HCT116 (cell line): Measurements from ENCODE around the gene EIF3B. TPM values are rescaled to one million over a fixed set of nuclear protein-coding genes. Genes with fewer than 3 reads are reported as not detected.

ENCODE experiments used
- ATAC-seq: fragments of 200-7000 bp; cut with Tn5 transposase; 2 replicates; pipeline ENCODE4 v1.9.1; 2020; ENCODE audit warnings: mild to moderate bottlenecking, moderate library complexity
- BruUV-seq: library from RNA; stranded (reverse); fragments of 400-500 nt; replicated peaks from 2 replicates; lab custom pipeline; 2021; lab: Mats Ljungman, UMichigan
- CTCF ChIA-PET: fragments of 300-600 bp; sonication (Branson Sonifier 250); formaldehyde crosslinking; loops from one replicate; lab custom pipeline; 2021; ENCODE audit warnings: antibody characterized with exemption; lab: Charles Lee
- POLR2A ChIA-PET: fragments of 300-600, 350-600 bp; sonication (Branson Sonifier 250); formaldehyde crosslinking; loops from one replicate; lab custom pipeline; 2021; ENCODE audit warnings: antibody characterized with exemption; lab: Charles Lee
- RAD21 ChIA-PET, 2 experiments: fragments of 300-600 bp; sonication (Branson Sonifier 250); formaldehyde crosslinking; loops; one replicate each; lab custom pipeline; 2023; ENCODE audit warnings: low total read pairs in 2 of 2; ENCODE audit not compliant: uncharacterized antibody in 2 of 2, unreplicated experiment in 2 of 2, low non-redundant PET in 1 of 2; lab: Charles Lee
- DNase-seq: peaks from one replicate; pipeline ENCODE4 v3.0.0-alpha.2; 2010; ENCODE audit warnings: low read depth, low spot score
- H2AFZ ChIP-seq: fragments of 200-600 bp; shearing (Covaris generic), sonication (generic); 2 replicates; pipeline ENCODE4 v1.6.1; 2017; ENCODE audit warnings: low read depth, mixed run types, mixed read lengths, antibody characterized with exemption, low read length; ENCODE audit not compliant: poor library complexity, severe bottlenecking
- H3K27ac ChIP-seq: 2 replicates; pipeline ENCODE4 v1.5.1; 2012; ENCODE audit warnings: low read depth, low read length
- H3K27me3 ChIP-seq: fragments of 200-600 bp; sonication (generic); 2 replicates; pipeline ENCODE4 v1.6.1; 2016; ENCODE audit warnings: mixed run types, low read length, mixed read lengths; ENCODE audit not compliant: insufficient read depth
- H3K36me3 ChIP-seq, 2 experiments: fragments of 200-500 bp in 1 of 2; fragments of 200-600 bp in 1 of 2; sonication (Bioruptor generic) in 1 of 2; sonication (generic) in 1 of 2; 2 replicates each; pipeline versions ENCODE4 v1.5.1 to v1.6.1; 2014 to 2016; ENCODE audit warnings: low read length in 2 of 2, inconsistent platforms in 1 of 2, mixed read lengths in 1 of 2, mixed run types in 1 of 2; ENCODE audit not compliant: insufficient read depth in 2 of 2, control insufficient read depth in 1 of 2
- H3K4me1 ChIP-seq, 2 experiments: fragments of 200-600 bp in 1 of 2; sonication (generic) in 1 of 2; 2 replicates each; pipeline versions ENCODE4 v1.5.1 to v1.6.1; 2012 to 2017; ENCODE audit warnings: low read length in 2 of 2, inconsistent platforms in 1 of 2, mild to moderate bottlenecking in 1 of 2, mixed read lengths in 1 of 2, mixed run types in 1 of 2, moderate library complexity in 1 of 2; ENCODE audit not compliant: insufficient read depth in 2 of 2, control insufficient read depth in 1 of 2
- H3K4me2 ChIP-seq: fragments of 200-600 bp; sonication (generic); 2 replicates; pipeline ENCODE4 v1.6.1; 2017; ENCODE audit warnings: mixed run types, low read length, mixed read lengths
- H3K4me3 ChIP-seq, 2 experiments: fragments of 200-600 bp in 1 of 2; sonication (generic) in 1 of 2; replicated peaks in 1 of 2; 2 replicates each; pipeline ENCODE4 v1.5.1; 2011 to 2016; ENCODE audit warnings: low read length in 2 of 2, control low read depth in 1 of 2, low read depth in 1 of 2, mild to moderate bottlenecking in 1 of 2, mixed read lengths in 1 of 2, mixed run types in 1 of 2
- H3K79me2 ChIP-seq: fragments of 200-600 bp; sonication (generic); 2 replicates; pipeline ENCODE4 v1.6.1; 2017; ENCODE audit warnings: mild to moderate bottlenecking, mixed run types, low read length, moderate library complexity, mixed read lengths; ENCODE audit not compliant: insufficient read depth
- H3K9ac ChIP-seq: fragments of 200-600 bp; sonication (generic); 2 replicates; pipeline ENCODE4 v1.6.1; 2016; ENCODE audit warnings: low read length, mixed read lengths
- H3K9me2 ChIP-seq: fragments of 200-600 bp; sonication (generic), shearing (Covaris generic); 2 replicates; pipeline ENCODE4 v1.6.1; 2017; ENCODE audit warnings: mixed run types, mild to moderate bottlenecking, moderate library complexity; ENCODE audit not compliant: insufficient read depth
- H3K9me3 ChIP-seq, 2 experiments: fragments of 200-500 bp in 1 of 2; fragments of 200-600 bp in 1 of 2; sonication (Bioruptor generic) in 1 of 2; sonication (generic) in 1 of 2; 2 replicates each; pipeline ENCODE4 v1.6.1; 2014 to 2017; ENCODE audit warnings: low read length in 2 of 2, mixed read lengths in 2 of 2, inconsistent platforms in 1 of 2, low read depth in 1 of 2, mild to moderate bottlenecking in 1 of 2, mixed run types in 1 of 2, moderate library complexity in 1 of 2; ENCODE audit not compliant: control insufficient read depth in 1 of 2, insufficient read depth in 1 of 2
- H4K20me1 ChIP-seq: fragments of 200-600 bp; sonication (generic), shearing (Covaris generic); 2 replicates; pipeline ENCODE4 v1.6.1; 2017; ENCODE audit warnings: mixed run types, mild to moderate bottlenecking, moderate library complexity; ENCODE audit not compliant: insufficient read depth
- ATF3 ChIP-seq: IDR thresholded peaks from 2 replicates; pipeline ENCODE4 v1.6.1; 2012
- CBX3 ChIP-seq: IDR thresholded peaks from 2 replicates; pipeline ENCODE4 v1.6.1; 2012; ENCODE audit warnings: low read depth
- CEBPB ChIP-seq: IDR thresholded peaks from 2 replicates; pipeline ENCODE4 v1.6.1; 2012; ENCODE audit warnings: low read depth
- EGR1 ChIP-seq: IDR thresholded peaks from 2 replicates; pipeline ENCODE4 v1.6.1; 2012; ENCODE audit warnings: low read depth
- ELF1 ChIP-seq: IDR thresholded peaks from 2 replicates; pipeline ENCODE4 v1.6.1; 2012; ENCODE audit warnings: low read depth, borderline replicate concordance
- EZH2 ChIP-seq: fragments of 200-600 bp; sonication (generic); IDR thresholded peaks from 2 replicates; pipeline ENCODE4 v1.6.1; 2017; ENCODE audit warnings: antibody characterized with exemption, mixed run types
- EZH2phosphoT487 ChIP-seq: fragments of 200-600 bp; IDR thresholded peaks from 2 replicates; pipeline ENCODE4 v1.6.1; 2018; ENCODE audit warnings: antibody characterized with exemption, borderline replicate concordance
- FOSL1 ChIP-seq: IDR thresholded peaks from 2 replicates; pipeline ENCODE4 v1.6.1; 2012; ENCODE audit warnings: low read depth
- JUND ChIP-seq: IDR thresholded peaks from 2 replicates; pipeline ENCODE4 v1.6.1; 2012
- MAX ChIP-seq: IDR thresholded peaks from 2 replicates; pipeline ENCODE4 v1.6.1; 2012
- POLR2A ChIP-seq: IDR thresholded peaks from 2 replicates; pipeline ENCODE4 v1.7.0; 2011; ENCODE audit warnings: borderline replicate concordance; ENCODE audit not compliant: insufficient read depth, insufficient read length; ENCODE audit errors: extremely low read depth
- POLR2AphosphoS5 ChIP-seq: IDR thresholded peaks from 2 replicates; pipeline ENCODE4 v1.6.1; 2011; ENCODE audit warnings: mild to moderate bottlenecking, low read depth, low read length, moderate library complexity
- RAD21 ChIP-seq: IDR thresholded peaks from 2 replicates; pipeline ENCODE4 v1.6.1; 2012; ENCODE audit warnings: low read depth, mild to moderate bottlenecking
- REST ChIP-seq: IDR thresholded peaks from 2 replicates; pipeline ENCODE4 v1.6.1; 2012; ENCODE audit warnings: low read depth
- SIN3A ChIP-seq: IDR thresholded peaks from 2 replicates; pipeline ENCODE4 v1.6.1; 2012; ENCODE audit warnings: low read depth
- SP1 ChIP-seq: IDR thresholded peaks from 2 replicates; pipeline ENCODE4 v1.6.1; 2012; ENCODE audit warnings: low read depth
- SRF ChIP-seq: IDR thresholded peaks from 2 replicates; pipeline ENCODE4 v1.6.1; 2012; ENCODE audit warnings: low read depth
- TCF7L2 ChIP-seq: IDR thresholded peaks from 2 replicates; pipeline ENCODE4 v1.7.0; 2011; ENCODE audit warnings: borderline replicate concordance, inconsistent platforms; ENCODE audit not compliant: insufficient read depth, insufficient read length; ENCODE audit errors: extremely low read depth
- YY1 ChIP-seq: IDR thresholded peaks from 2 replicates; pipeline ENCODE4 v1.6.1; 2011; ENCODE audit warnings: low read length, low read depth, moderate library complexity, mild to moderate bottlenecking; ENCODE audit not compliant: insufficient replicate concordance; ENCODE audit errors: extremely low read depth
- ZNF274 ChIP-seq: fragments of 200-500 bp; sonication (Bioruptor generic); IDR thresholded peaks from 2 replicates; pipeline ENCODE4 v1.6.1; 2014; ENCODE audit warnings: mild to moderate bottlenecking, low read depth, low read length, inconsistent platforms
- intact Hi-C: fragments of 100-400 bp; cut with micrococcal nuclease; formaldehyde crosslinking; loops from 2 replicates; pipeline ENCODE4 v1.10.0; 2022
- total RNA-seq: library from RNA; stranded (reverse); gene quantifications from one replicate; pipeline ENCODE4 v1.2.1, GENCODE V29; 2021; ENCODE audit not compliant: unreplicated experiment
- TF ChIP-seq, protein P1 (sequence below): IDR thresholded peaks from 2 replicates; pipeline ENCODE4 v1.6.1; 2011; ENCODE audit warnings: mild to moderate bottlenecking, low read length, moderate library complexity; ENCODE audit not compliant: insufficient replicate concordance; ENCODE audit errors: extremely low read depth

EIF3B gene
- total RNA-seq, 1 experiment from 2014 or later, result 324 TPM

- Histone ChIP-seq H3K36me3 (no peaks in the 10 kb centered on the region), H3K27ac (peak within 1 kb of the TSS; percentile 71), H3K9me3 (no peaks in the 10 kb centered on the region), H3K4me1 (peaks cover 39 to 50% of the 10 kb centered on the region in 2 experiments), H3K4me3 (peak within 1 kb of the TSS; percentile 77 to 85), H3K9me2 (no peaks in the 10 kb centered on the region), H2AFZ (peak within 1 kb of the TSS; percentile 83), H3K79me2 (no peaks in the 10 kb centered on the region), H3K9ac (peak within 1 kb of the TSS; percentile 80), H3K4me2 (peak within 1 kb of the TSS; percentile 89), H3K27me3 (no peaks in the 10 kb centered on the region), H4K20me1 (no peaks in the 10 kb centered on the region)
- intact Hi-C loops, result no loop called here
- ChIA-PET CTCF (no interaction called here), POLR2A (interaction anchor here (1.0 kb wide), 1 partner anchor 14 kb away, joined by 3 read pairs; no protein-coding TSS in a partner anchor), RAD21 (interaction anchor here in 1 of 2 experiments (0.7 kb wide), 1 partner anchor 98 kb away, joined by 5 read pairs; no protein-coding TSS in a partner anchor)
- BruUV-seq, result no TSS peak
- ATAC-seq (peak; percentile 85), DNase-seq (peak; percentile 74)
- TF ChIP-seq EGR1, result peak; percentile 81
- TF ChIP-seq SIN3A, result no peak
- TF ChIP-seq REST, result no peak
- TF ChIP-seq EZH2phosphoT487, result no peak
- no peak for TF ChIP-seq TCF7L2
- peak; percentile 65 for TF ChIP-seq SP1
- TF ChIP-seq JUND, result no peak
- TF ChIP-seq EZH2, result no peak
- TF ChIP-seq MAX, result peak; percentile 93
- TF ChIP-seq CBX3, result peak; percentile 96
- no peak for TF ChIP-seq ELF1
- no peak for TF ChIP-seq POLR2A
- TF ChIP-seq ZNF274, result no peak
- TF ChIP-seq YY1, result no peak
- peak; percentile 74 for TF ChIP-seq POLR2AphosphoS5
- TF ChIP-seq FOSL1, result no peak
- TF ChIP-seq, protein P1, sequence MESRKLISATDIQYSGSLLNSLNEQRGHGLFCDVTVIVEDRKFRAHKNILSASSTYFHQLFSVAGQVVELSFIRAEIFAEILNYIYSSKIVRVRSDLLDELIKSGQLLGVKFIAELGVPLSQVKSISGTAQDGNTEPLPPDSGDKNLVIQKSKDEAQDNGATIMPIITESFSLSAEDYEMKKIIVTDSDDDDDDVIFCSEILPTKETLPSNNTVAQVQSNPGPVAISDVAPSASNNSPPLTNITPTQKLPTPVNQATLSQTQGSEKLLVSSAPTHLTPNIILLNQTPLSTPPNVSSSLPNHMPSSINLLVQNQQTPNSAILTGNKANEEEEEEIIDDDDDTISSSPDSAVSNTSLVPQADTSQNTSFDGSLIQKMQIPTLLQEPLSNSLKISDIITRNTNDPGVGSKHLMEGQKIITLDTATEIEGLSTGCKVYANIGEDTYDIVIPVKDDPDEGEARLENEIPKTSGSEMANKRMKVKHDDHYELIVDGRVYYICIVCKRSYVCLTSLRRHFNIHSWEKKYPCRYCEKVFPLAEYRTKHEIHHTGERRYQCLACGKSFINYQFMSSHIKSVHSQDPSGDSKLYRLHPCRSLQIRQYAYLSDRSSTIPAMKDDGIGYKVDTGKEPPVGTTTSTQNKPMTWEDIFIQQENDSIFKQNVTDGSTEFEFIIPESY, result peak; percentile 92
- no peak for TF ChIP-seq ATF3
- TF ChIP-seq SRF, result no peak
- TF ChIP-seq CEBPB, result no peak
- no peak for TF ChIP-seq RAD21
Measured at GRCh38 chr7:2403014-2403717, 48.5 kb downstream of the EIF3B start, which contains the start of gene CHST12. TSS of gene CHST12 (plus strand) at chr7:2403611. CDS start at chr7:2432640, 29,029 bp downstream.
